NB4 (cell line): ENCODE data around the gene GALNT10.

Experiments
- CTCF ChIP-seq: IDR thresholded peaks from one replicate; pipeline ENCODE4 v1.5.1; 2012; ENCODE audit warnings: low read depth, low read length
- MAX ChIP-seq: IDR thresholded peaks from 2 replicates; pipeline ENCODE4 v1.6.1; 2011; ENCODE audit warnings: low read depth, low read length
- MYC ChIP-seq: IDR thresholded peaks from 2 replicates; pipeline ENCODE4 v1.6.1; 2011; ENCODE audit warnings: low read depth, low read length
- POLR2A ChIP-seq: IDR thresholded peaks from 2 replicates; pipeline ENCODE4 v1.6.1; 2011; ENCODE audit warnings: mild to moderate bottlenecking; ENCODE audit not compliant: insufficient read length; ENCODE audit errors: extremely low read depth

GRCh38 chr5:154408811-154409210 lies 218.3 kb downstream of the GALNT10 start:
- no peak for TF ChIP-seq POLR2A
- TF ChIP-seq CTCF = no peak
- no peak for TF ChIP-seq MAX
- no peak for TF ChIP-seq MYC
